K562 (cell line): ENCODE data around the gene TSC22D3. TPM values are rescaled to one million over a fixed set of nuclear protein-coding genes. Genes with fewer than 3 reads are reported as not detected.

Source experiments
- CC2D1A ChIP-seq: fragments of 450-650 bp; IDR thresholded peaks from 2 replicates; pipeline ENCODE4 v1.6.1; 2017; ENCODE audit warnings: mild to moderate bottlenecking
- CHAMP1 ChIP-seq: fragments of 450-650 bp; IDR thresholded peaks from 2 replicates; pipeline ENCODE4 v1.6.1; 2016; ENCODE audit warnings: mild to moderate bottlenecking
- E2F3 ChIP-seq: fragments of 250-450 bp; sonication (Bioruptor Pico); IDR thresholded peaks from 2 replicates; pipeline ENCODE4 v1.4.0; 2020; ENCODE audit warnings: mild to moderate bottlenecking
- E2F5 ChIP-seq: sonication (generic); formaldehyde crosslinking; IDR thresholded peaks from 2 replicates; pipeline ENCODE4 v1.8.0; 2022; ENCODE audit warnings: mild to moderate bottlenecking, missing genetic modification reagents
- FOXK2 ChIP-seq, 2 experiments: fragments of 450-650 bp; IDR thresholded peaks in 1 of 2; conservative IDR thresholded peaks in 1 of 2; 2 replicates each; pipeline ENCODE4 v1.6.1; 2016; ENCODE audit warnings: low read depth in 2 of 2, mild to moderate bottlenecking in 1 of 2
- GATAD2B ChIP-seq: fragments of 450-650 bp; IDR thresholded peaks from 2 replicates; pipeline ENCODE4 v1.6.1; 2017; ENCODE audit warnings: mild to moderate bottlenecking, borderline replicate concordance
- HEY1 ChIP-seq: fragments of 250-450 bp; sonication (Bioruptor Pico); IDR thresholded peaks from 2 replicates; pipeline ENCODE4 v1.5.0; 2020; ENCODE audit warnings: mild to moderate bottlenecking, moderate library complexity, borderline replicate concordance
- NKRF ChIP-seq: fragments of 450-650 bp; IDR thresholded peaks from 2 replicates; pipeline ENCODE4 v1.6.1; 2016; ENCODE audit warnings: borderline replicate concordance
- PRDM10 ChIP-seq: fragments of 450-650 bp; IDR thresholded peaks from 2 replicates; pipeline ENCODE4 v1.6.1; 2018; ENCODE audit not compliant: partially characterized antibody
- RBFOX2 ChIP-seq: fragments of 200-400 bp; formaldehyde crosslinking; IDR thresholded peaks from 2 replicates; pipeline ENCODE4 v1.6.1; 2017; ENCODE audit warnings: low read depth, mild to moderate bottlenecking, low read length, moderate library complexity
- SMARCB1 ChIP-seq: IDR thresholded peaks from 2 replicates; pipeline ENCODE4 v1.6.1; 2011; ENCODE audit warnings: improper control_type of control experiment, low read depth; ENCODE audit not compliant: insufficient read length
- SNIP1 ChIP-seq: fragments of 450-650 bp; IDR thresholded peaks from 2 replicates; pipeline ENCODE4 v1.7.1; 2017; ENCODE audit warnings: low read depth, mild to moderate bottlenecking
- TEAD4 ChIP-seq, 2 experiments: sonication (generic) in 1 of 2; formaldehyde crosslinking in 1 of 2; IDR thresholded peaks; 2 replicates each; pipeline versions ENCODE4 v1.6.1 to v1.8.0; 2012 to 2022; ENCODE audit warnings: borderline replicate concordance in 1 of 2, inconsistent platforms in 1 of 2, low read length in 1 of 2, mild to moderate bottlenecking in 1 of 2, missing genetic modification reagents in 1 of 2
- ZNF445 ChIP-seq: fragments of 250-450 bp; sonication (Bioruptor Pico); IDR thresholded peaks from 2 replicates; pipeline ENCODE4 v1.4.0; 2020; ENCODE audit warnings: low read depth, mild to moderate bottlenecking, moderate library complexity
- polyA plus RNA-seq, 8 experiments: library from polyadenylated mRNA; depleted of rRNA in 4 of 8; stranded (reverse) in 5 of 8; unstranded in 3 of 8; fragments of >200 nt; fragmentation: Nextera tagmentation in 2 of 8; fragmentation: Illumina TruSeq in 1 of 8; extraction: Ambion mirVana in 2 of 8; extraction: Trizol in 1 of 8; gene quantifications; 2 replicates each; pipeline versions ENCODE4 v1.2.1 to v1.2.3, GENCODE V29; 2011 to 2014; ENCODE audit warnings: inconsistent platforms in 1 of 8, missing spikeins in 1 of 8
- total RNA-seq, 7 experiments: library from RNA; depleted of rRNA in 6 of 7; stranded (reverse); fragments of >200 nt in 6 of 7; fragmentation: Illumina TruSeq in 2 of 7; extraction: Trizol in 2 of 7; gene quantifications; 2 replicates each; pipeline versions ENCODE4 v1.2.1 to v1.2.3, GENCODE V29; 2011 to 2021; ENCODE audit warnings: low replicate concordance in 1 of 7

Gene TSC22D3
- total and polyA plus RNA-seq, 9 of the 15 experiments (the other 6 are each of a cell fraction or from before 2014, with no cell fraction given), result 0.48 to 3.0 (median 0.87) TPM

GRCh38 chrX:107667426-107667825, 108.2 kb downstream of the TSC22D3 start (continued):
- TF ChIP-seq NKRF (no peak), CC2D1A (no peak), PRDM10 (no peak), GATAD2B (no peak), SMARCB1 (no peak), RBFOX2 (no peak), E2F5 (no peak), FOXK2 (conservative IDR thresholded peaks at IDR 0.05 in 1 of 2, IDR thresholded peaks at IDR 0.05 in 1 of 2; ENCODE audit: low read depth in 2 of 2) (no peak), ZNF445 (CRISPR knock-in tag) (no peak), SNIP1 (no peak), E2F3 (CRISPR knock-in tag) (no peak), HEY1 (CRISPR knock-in tag) (no peak), TEAD4 (IDR thresholded peaks at IDR 0.05; ENCODE audit: low read length) (no peak), TEAD4 (CRISPR knock-in tag; IDR thresholded peaks at IDR 0.05; ENCODE audit: borderline replicate concordance) (no peak), CHAMP1 (no peak)
